K562 (cell line): ENCODE measurements around the gene MAP3K12. TPM values are rescaled to one million over a fixed set of nuclear protein-coding genes. Genes with fewer than 3 reads are reported as not detected.

Experiments used
- ASH1L ChIP-seq: fragments of 450-650 bp; IDR thresholded peaks from 2 replicates; pipeline ENCODE4 v1.6.1; 2018; ENCODE audit warnings: borderline replicate concordance, mild to moderate bottlenecking, low read depth; ENCODE audit not compliant: partially characterized antibody
- C11orf30 ChIP-seq: fragments of 450-650 bp; IDR thresholded peaks from 2 replicates; pipeline ENCODE4 v1.6.1; 2016; ENCODE audit warnings: low read depth, mild to moderate bottlenecking
- CBX3 ChIP-seq, 2 experiments: IDR thresholded peaks; 1 replicate in 1 of 2; 2 replicates in 1 of 2; pipeline ENCODE4 v1.6.1; 2012; ENCODE audit warnings: inconsistent platforms in 2 of 2, low read length in 2 of 2, borderline replicate concordance in 1 of 2, control low read depth in 1 of 2
- GTF2A2 ChIP-seq: IDR thresholded peaks from 2 replicates; pipeline ENCODE4 v1.6.1; 2016; ENCODE audit warnings: mild to moderate bottlenecking, missing genetic modification characterization, missing compliant biosample characterization
- HMGN3 ChIP-seq: IDR thresholded peaks from 2 replicates; pipeline ENCODE4 v1.6.1; 2011; ENCODE audit warnings: borderline replicate concordance, low read depth, mild to moderate bottlenecking, mixed read lengths, low read length; ENCODE audit not compliant: insufficient read length; ENCODE audit errors: extremely low read depth
- KAT8 ChIP-seq: fragments of 450-650 bp; IDR thresholded peaks from 2 replicates; pipeline ENCODE4 v1.6.1; 2016; ENCODE audit warnings: low read depth, mild to moderate bottlenecking
- NBN ChIP-seq: fragments of 450-650 bp; IDR thresholded peaks from 2 replicates; pipeline ENCODE4 v1.6.1; 2016; ENCODE audit warnings: low read depth, mild to moderate bottlenecking
- NCOA4 ChIP-seq: fragments of 450-650 bp; IDR thresholded peaks from 2 replicates; pipeline ENCODE4 v1.6.1; 2018; ENCODE audit warnings: mild to moderate bottlenecking; ENCODE audit not compliant: partially characterized antibody
- NR2C2 ChIP-seq, 2 experiments: fragments of 200-800 bp in 1 of 2; sonication (Bioruptor generic) in 1 of 2; sonication (generic) in 1 of 2; formaldehyde crosslinking in 1 of 2; IDR thresholded peaks; 2 replicates each; pipeline versions ENCODE4 v1.6.1 to v1.8.0; 2016 to 2022; ENCODE audit warnings: mild to moderate bottlenecking in 1 of 2, missing compliant biosample characterization in 1 of 2, missing genetic modification characterization in 1 of 2, missing genetic modification reagents in 1 of 2
- NRF1 ChIP-seq, 2 experiments: fragments of 450-650 bp; IDR thresholded peaks in 1 of 2; conservative IDR thresholded peaks in 1 of 2; 2 replicates each; pipeline ENCODE4 v1.6.1; 2014; ENCODE audit warnings: mild to moderate bottlenecking in 2 of 2
- NUFIP1 ChIP-seq: fragments of 450-650 bp; IDR thresholded peaks from 2 replicates; pipeline ENCODE4 v1.6.1; 2018; ENCODE audit not compliant: partially characterized antibody
- PBX2 ChIP-seq, 2 experiments: IDR thresholded peaks in 1 of 2; conservative IDR thresholded peaks in 1 of 2; 2 replicates each; pipeline ENCODE4 v1.6.1; 2016; ENCODE audit warnings: low read depth in 2 of 2, mild to moderate bottlenecking in 1 of 2, missing compliant biosample characterization in 1 of 2, missing genetic modification characterization in 1 of 2, moderate library complexity in 1 of 2
- PCBP2 ChIP-seq: fragments of 200-400 bp; formaldehyde crosslinking; IDR thresholded peaks from 2 replicates; pipeline ENCODE4 v1.6.1; 2018; ENCODE audit warnings: low read length, low read depth, mild to moderate bottlenecking, moderate library complexity; ENCODE audit not compliant: poor library complexity, severe bottlenecking
- PHF20 ChIP-seq: fragments of 450-650 bp; IDR thresholded peaks from 2 replicates; pipeline ENCODE4 v1.6.1; 2018; ENCODE audit not compliant: partially characterized antibody
- RREB1 ChIP-seq: fragments of 250-450 bp; sonication (Bioruptor Pico); IDR thresholded peaks from 2 replicates; pipeline ENCODE4 v1.4.0; 2020
- SLC30A9 ChIP-seq: fragments of 250-450 bp; sonication (Bioruptor Pico); IDR thresholded peaks from 2 replicates; pipeline ENCODE4 v1.8.0; 2022; ENCODE audit warnings: mild to moderate bottlenecking, moderate library complexity
- TARDBP ChIP-seq: fragments of 450-650 bp; IDR thresholded peaks from 2 replicates; pipeline ENCODE4 v1.6.1; 2016
- TBL1XR1 ChIP-seq, 2 experiments: IDR thresholded peaks; 2 replicates each; pipeline ENCODE4 v1.6.1; 2012; ENCODE audit warnings: improper control_type of control experiment in 2 of 2, low read length in 2 of 2, mild to moderate bottlenecking in 1 of 2
- ZNF766 ChIP-seq: fragments of 200-800 bp; sonication (Bioruptor generic); conservative IDR thresholded peaks from 2 replicates; pipeline ENCODE4 v1.6.1; 2016; ENCODE audit warnings: missing genetic modification characterization, missing compliant biosample characterization
- polyA plus RNA-seq, 8 experiments: library from polyadenylated mRNA; depleted of rRNA in 4 of 8; stranded (reverse) in 5 of 8; unstranded in 3 of 8; fragments of >200 nt; fragmentation: Nextera tagmentation in 2 of 8; fragmentation: Illumina TruSeq in 1 of 8; extraction: Ambion mirVana in 2 of 8; extraction: Trizol in 1 of 8; gene quantifications; 2 replicates each; pipeline versions ENCODE4 v1.2.1 to v1.2.3, GENCODE V29; 2011 to 2014; ENCODE audit warnings: inconsistent platforms in 1 of 8, missing spikeins in 1 of 8
- total RNA-seq, 7 experiments: library from RNA; depleted of rRNA in 6 of 7; stranded (reverse); fragments of >200 nt in 6 of 7; fragmentation: Illumina TruSeq in 2 of 7; extraction: Trizol in 2 of 7; gene quantifications; 2 replicates each; pipeline versions ENCODE4 v1.2.1 to v1.2.3, GENCODE V29; 2011 to 2021; ENCODE audit warnings: low replicate concordance in 1 of 7

Gene MAP3K12
- total and polyA plus RNA-seq, 9 of the 15 experiments (the other 6 are each of a cell fraction or from before 2014, with no cell fraction given) = 0.10 to 2.4 (median 1.6) TPM

- TF ChIP-seq ASH1L (no peak), SLC30A9 (no peak), TBL1XR1 (IDR thresholded peaks at IDR 0.05; ENCODE audit: low read length in 2 of 2) (no peak), ZNF766 (no peak), NRF1 (conservative IDR thresholded peaks at IDR 0.05 in 1 of 2, IDR thresholded peaks at IDR 0.05 in 1 of 2) (no peak), NBN (no peak), NUFIP1 (no peak), KAT8 (no peak), PBX2 (CRISPR knock-in tag; IDR thresholded peaks at IDR 0.05; ENCODE audit: low read depth) (no peak), PBX2 (tag; conservative IDR thresholded peaks at IDR 0.05; ENCODE audit: low read depth) (no peak), PCBP2 (no peak), C11orf30 (no peak), NCOA4 (no peak), GTF2A2 (no peak), PHF20 (no peak), CBX3 (IDR thresholded peaks at IDR 0.05; ENCODE audit: borderline replicate concordance in 1 of 2, low read length in 2 of 2) (peak in 1 of 2 experiments; percentile 20; a peak in 1 of 3 replicates), TARDBP (no peak), HMGN3 (no peak), NR2C2 (CRISPR knock-in tag; IDR thresholded peaks at IDR 0.05) (no peak), NR2C2 (tag; IDR thresholded peaks at IDR 0.05) (no peak), RREB1 (CRISPR knock-in tag) (no peak)
Measured at GRCh38 chr12:53508534-53509170, 9.4 kb upstream of the MAP3K12 start (continued).
